Activated CD4-positive, alpha-beta T cell treated with anti-CD3 and anti-CD28 coated beads, Interleukin-2, amount 50 U/mL, for 24 hours (primary cell): ENCODE measurements around the gene INTS14.
A peak's percentile ranks its signal among the peaks of the same experiment; 100 is the strongest.
"Not testable (repeated sequence)": the region's sequence is repeated elsewhere in the genome, so short reads cannot be mapped to it uniquely, and the experiment has no call there.

ENCODE experiments used
- DNase-seq, 2 donors: peaks; one replicate each; pipeline ENCODE4 v3.0.0-alpha.2; 2020; ENCODE audit warnings: low read depth in 1 of 2, low spot score in 1 of 2

INTS14 gene

DNA sequence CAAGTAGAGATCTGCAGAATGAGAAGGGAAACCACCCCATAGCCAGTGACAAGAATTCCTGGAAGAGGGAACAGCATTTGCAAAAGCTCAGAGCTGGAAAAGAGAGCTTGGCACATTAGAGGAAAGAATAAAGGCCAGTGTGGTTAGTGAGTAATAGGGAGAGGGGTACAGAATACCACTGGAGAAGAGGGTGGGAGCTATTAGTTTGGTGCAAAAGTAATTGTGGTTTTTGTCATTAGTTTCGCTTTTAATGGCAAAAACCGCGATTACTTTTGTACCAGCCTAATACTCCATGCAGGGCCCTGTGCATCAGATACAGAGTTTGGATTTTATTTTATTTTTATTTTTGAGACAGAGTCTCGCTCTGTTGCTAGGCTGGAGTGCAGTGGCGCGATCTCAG, 20.6 kb upstream of the INTS14 start:
- no peak for DNase-seq

DNA sequence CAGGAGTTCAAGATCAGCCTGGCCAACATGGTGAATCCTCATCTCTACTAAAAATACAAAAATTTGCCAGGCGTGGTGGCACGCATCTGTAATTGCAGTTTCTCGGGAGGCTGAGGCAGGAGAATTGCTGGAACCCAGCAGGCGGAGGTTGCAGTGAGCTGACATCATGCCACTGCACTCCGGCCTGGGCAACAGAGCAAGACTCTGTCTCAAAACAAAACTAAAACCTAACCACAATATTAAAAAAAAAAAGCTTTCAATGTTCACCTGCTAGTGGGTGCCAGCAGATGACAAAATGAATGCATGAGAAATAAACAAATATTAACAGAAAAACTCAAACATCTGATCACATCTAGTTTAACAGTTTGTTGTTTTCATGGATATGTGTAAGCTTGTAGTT, 19.8 kb upstream of the INTS14 start:
- no peak for DNase-seq

DNA sequence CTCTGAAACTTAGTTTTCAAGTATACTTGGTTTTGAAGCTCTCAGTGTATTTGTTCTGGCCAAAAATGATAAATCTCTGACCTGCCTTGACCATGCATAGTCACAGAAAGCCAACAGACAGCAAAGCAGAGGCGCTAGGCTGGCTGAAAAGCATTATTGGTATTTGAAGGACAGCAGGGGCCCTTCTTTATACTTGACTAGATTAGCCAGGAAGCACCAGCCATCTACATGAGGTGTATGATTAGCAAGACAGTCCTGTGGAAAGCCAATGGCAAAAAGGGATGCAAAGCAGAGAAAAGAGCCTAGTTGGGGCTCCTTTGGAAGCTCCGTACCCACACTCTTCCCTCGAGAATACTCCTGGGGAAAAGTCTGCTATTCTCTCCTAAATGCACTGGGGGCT, 18.6 kb upstream of the INTS14 start:
- no peak for DNase-seq

DNA sequence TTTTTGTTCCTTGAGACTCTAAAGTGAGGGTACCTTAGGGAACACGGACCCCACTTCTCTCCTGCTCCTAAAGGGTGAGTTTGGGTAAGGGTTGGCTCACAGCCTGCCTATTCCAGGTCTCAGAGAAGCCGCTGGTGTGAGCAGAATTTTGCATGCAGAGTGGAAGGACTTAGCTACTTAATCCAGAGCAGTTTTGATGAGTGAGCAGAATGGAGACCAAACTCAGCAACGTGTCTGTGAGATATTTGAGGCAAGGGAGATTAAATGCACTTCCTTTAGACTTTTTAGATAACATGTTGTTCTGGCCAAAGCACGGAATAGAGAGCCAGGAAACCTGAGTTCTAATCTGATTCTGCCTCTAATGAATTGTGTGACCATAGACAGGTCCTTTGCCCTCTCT, 15.9 kb upstream of the INTS14 start:
- DNase-seq, result no peak

DNA sequence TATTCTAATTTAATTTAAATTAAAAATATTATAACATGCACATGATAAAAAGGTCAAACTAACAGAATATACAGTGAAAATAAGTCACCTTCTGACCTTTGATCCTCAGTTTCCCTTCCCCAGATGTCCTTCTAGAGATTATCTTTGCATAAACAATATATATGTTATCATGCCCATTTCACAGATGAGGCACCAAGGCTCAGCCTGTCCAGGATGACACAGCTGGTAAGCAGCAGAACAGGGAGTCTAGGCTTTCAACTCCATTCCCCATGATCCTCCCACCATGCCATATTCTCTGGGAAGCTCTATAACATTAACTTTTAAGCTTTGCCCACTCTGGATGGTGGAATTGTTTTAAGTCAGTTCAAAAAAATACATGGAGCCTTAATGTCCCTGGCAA, 12.2 kb upstream of the INTS14 start:
- no peak for DNase-seq

DNA sequence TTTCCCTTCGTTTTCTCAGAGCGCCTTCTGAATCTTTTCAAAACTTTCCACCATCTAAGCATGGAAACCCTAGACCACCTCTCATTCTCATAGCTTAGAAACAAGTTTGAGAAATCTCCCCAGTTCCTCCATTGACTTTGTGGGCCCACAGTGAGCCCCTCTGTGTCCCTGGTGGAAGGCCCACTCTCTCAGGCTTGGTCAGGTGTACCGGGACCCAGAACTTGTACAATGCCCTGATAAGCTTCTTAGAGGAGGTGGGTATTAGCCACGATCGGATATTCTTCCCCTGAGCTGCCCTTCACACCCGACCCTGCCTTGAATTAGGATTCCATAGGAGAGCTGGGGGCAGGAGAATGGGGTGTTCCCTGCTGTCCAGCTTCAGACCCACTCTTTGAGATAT, 10.7 kb upstream of the INTS14 start, which contains the start of gene SLC24A1:
SLC24A1 (plus strand) TSS at position 301 of the 400 bp plus-strand sequence. CDS start 2,143 bp downstream, outside the sequence.
- DNase-seq, result no peak

DNA sequence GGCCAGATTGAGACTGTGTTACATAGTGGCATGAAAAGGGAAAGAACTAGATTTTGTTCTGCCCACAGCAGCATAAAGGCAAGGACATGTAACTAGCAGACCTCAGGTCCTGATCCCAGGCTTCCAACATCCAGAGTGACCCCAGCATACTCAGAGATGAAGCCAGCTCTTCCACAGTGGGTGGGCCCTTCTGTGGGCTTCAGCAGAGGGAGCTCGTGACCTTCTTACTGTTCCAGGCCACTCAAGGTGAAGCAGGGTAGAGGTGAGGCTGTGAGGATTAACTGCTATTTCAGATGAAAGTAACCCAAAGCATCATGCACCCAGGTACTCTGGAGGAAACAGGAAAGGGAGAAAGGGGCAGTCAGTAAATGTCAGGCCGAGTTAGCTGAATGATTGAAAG, 9.9 kb upstream of the INTS14 start:
- DNase-seq, result no peak

DNA sequence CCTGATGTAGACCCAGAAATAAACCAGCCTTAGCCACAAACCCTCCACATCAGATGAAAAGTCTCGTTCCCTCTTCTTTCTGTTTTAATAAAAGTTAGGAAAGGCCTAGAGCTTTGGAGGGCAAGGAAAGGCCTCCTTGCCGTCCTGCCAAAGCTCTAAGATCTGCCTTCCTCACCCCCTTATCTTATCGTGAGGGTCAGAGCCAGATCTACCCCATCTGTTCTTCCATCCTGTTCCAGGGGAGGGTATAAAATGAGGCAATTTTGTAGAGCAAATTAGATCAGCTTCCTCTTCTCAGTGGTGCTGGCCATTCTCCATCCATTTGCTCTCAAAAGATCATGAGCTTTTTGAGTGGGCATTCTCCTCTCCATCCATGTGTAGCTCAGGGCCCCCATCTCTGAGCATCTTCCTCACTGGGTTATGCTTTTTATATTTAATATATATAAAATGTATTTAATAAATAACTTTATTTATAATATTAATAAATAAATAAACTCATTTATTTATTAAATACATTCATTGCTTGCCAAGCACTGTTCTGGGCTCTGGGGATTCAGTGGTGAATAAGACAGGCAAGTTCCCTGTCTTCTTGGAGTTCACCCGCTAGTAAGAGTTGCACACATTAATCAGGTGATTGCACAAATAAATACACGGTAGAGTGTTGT, 8.8 kb upstream of the INTS14 start:
- no peak for DNase-seq

DNA sequence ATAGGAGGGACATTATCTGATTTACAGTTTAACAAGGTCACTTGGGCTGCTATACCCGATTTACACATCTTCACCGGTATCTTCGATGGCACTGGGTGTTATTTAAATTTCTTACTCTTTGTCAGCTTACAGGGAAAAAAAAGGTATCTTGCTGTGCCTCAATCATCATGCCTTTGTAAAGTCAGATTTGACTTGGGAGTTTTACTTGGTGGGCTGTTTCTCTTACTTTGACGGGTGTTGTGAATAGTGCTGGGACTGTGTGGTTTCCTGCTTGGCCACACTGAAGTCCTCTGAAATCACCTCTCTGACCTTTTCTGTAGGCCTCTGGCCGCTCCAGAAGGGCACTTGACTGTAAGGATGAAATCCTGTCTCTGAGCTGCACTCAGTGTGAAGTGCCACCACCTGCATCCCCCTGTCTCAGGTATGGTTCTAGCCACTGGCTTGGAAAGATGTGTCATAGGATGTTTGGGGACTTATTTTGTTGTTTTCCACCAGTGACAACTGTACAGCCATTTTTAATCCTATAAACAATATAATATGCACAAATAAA, 7.7 kb upstream of the INTS14 start:
- no peak for DNase-seq

DNA sequence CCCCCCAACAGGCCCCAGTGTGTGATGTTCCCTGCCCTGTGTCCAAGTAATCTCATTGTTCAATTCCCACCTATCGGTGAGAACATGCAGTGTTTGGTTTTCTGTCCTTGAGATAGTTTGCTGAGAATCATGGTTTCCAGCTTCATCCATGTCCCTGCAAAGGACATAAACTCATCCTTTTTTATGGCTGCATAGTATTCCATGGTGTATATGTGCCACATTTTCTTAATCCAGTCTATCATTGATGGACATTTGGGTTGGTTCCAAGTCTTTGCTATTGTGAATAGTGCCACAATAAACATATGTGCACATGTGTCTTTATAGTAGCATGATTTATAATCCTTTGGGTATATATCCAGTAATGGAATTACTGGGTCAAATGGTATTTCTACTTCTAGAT, 5.0 kb upstream of the INTS14 start:
- DNase-seq, result not testable (repeated sequence)

DNA sequence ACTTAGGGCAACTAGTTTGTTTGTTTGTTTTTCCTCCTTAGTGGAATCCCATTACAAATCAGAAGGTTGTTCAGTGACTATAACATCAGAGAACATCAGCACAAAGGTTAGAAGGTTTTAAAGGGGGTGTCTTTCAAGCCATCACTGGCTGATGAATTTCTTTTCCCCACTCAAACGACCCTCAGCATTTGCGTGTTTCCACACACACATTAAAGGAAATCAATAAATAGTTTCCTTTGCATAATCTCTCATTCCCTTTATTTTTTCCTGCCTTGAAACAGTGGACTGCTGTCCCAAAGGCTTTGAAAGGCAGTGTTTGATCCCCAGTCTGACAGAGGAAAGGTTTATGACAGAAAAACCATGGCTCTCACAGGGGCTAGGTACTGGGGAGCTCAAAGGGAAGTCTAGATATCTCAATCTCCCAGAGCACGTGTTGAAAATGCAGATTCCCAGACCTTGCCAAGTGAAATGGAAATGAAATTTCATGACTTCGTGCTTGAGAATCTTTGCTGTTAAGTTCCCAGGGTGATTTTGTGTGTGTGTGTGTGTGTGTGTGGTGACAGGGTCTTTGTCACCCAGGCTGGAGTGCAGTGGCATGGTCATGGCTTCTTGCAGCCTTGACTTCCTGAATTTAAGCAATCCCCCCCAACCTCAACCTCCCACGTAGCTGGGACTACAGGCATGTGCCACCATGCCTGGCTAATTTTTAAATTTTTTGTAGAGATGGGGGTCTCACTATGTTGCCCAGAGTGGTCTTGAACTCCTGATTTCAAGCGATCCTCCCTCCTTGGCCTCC, 2.2 kb upstream of the INTS14 start:
- DNase-seq, result no peak

DNA sequence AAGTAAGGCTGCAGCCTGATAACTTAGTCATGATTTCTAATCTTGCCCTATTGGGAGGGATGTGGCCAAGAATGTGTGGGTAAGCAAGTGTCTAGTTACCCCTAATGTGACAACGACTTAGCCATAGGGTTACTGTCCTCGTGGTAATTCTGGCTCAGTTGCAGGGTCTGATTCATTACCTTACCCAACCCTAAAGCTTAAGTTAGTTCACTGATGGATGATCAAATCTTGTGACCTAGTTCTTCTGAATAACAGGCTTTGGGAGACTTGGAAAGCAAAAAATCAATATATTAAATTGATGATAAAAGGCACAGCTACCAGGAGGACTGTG, 1.6 kb upstream of the INTS14 start:
- DNase-seq, result no peak

DNA sequence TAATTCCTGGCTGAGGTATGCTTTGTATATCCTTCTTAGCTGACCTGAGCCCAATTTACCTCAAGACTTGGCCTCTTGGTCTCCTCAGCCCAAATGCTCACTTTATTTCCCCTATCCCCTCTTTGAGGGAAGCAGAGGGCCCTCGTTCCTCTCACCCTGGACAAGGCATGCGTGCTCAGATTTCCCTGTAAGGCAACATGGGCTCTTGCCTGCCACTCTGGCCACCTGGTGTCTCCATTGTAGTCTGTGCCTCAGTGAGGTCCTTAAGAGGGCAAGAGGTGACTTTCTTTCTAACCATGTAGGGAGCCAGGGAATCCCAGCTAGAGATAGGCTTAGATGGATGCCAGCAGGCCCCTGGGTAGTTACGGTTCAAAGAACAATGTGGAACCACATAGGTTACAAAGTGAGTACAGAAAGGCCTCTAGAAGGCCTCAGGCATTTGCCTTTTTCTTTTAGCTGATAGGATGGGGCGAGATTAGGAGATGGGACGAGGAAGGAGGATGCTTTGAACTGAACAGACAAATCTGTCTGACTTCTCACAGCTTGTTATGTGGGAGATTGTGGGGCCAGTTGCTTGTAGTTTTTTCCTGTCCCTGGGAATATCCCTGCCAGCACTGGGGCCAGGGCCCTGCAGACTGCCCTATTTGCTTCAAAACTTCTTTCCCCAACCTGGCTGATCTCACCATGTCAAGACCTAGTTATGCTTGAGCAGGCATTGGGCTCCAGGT, 1.1 kb upstream of the INTS14 start:
- no peak for DNase-seq

DNA sequence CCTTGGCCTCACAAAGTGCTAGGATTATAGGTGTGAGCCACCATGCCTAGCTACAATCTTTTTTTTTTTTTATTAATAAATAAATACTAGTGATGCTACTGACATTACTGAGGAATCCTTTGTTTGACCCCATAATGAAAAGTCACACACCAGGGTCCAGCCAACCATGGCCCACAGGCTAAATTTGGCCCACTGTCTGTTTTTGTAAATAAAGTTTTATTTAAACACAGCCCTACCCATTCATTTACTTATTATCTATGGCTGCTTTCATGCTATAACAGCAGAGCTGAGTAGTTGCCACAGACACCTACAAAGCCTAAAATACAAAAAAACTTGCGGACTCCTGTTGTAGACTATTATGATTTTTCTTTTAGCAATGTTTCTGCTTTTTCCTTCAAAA, 7.4 kb downstream of the INTS14 start:
- no peak for DNase-seq

DNA sequence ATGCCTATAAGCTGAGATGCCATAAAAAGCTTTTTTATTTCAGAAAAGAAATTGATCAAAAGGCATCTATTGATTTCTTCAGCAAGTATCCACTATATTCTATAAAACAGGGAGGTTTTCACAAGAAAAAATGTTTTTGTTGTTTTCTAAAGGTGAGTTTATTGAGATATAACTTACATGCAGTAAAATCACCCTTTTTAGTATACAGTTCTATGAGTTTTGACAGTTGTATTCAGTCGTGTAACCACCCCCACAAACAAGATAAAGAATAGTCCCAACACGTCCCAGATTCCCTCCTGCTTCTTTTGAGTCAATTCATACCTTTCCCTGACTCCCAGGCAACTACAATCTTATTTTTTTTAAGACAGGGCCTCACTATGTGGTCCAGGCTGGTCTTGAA, 7.8 kb downstream of the INTS14 start:
- DNase-seq, result no peak

DNA sequence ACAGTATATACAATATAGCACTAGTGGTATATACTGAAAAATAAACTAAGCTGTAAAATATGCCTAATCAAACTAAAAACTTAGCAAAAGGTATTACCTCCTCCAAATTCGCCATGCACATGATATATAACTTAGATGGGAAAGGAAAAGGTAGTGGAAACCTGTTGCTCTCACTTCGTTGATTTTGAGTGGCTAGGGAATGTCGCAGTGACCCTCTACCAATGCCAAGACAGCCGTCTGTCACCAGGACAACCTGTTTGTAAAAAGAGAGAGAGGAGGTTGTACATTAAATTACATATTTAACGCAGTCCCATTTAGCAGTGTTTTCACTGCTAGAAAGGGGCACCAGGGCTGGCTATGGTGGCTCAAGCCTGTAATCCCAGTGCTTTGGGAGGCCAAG, 11.3 kb downstream of the INTS14 start:
- no peak for DNase-seq

DNA sequence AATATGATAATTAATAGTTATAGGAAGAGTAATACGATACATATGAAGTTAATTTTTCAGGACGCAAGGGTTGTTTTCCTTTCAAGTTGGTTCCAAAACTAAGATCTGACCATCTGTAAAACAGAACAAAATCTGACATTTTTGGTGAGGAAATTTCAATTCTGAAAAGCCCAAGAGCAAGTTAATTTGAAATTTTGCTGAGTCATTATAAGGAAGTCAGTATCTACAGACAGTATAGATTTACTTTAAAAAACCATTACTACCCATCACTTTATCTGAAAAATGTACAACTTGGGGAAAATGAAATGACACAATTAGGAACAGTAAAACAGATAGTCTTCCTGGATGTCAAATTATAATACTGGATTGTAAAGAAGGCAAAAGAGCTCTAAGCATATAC, 12.5 kb downstream of the INTS14 start:
- DNase-seq, result no peak

DNA sequence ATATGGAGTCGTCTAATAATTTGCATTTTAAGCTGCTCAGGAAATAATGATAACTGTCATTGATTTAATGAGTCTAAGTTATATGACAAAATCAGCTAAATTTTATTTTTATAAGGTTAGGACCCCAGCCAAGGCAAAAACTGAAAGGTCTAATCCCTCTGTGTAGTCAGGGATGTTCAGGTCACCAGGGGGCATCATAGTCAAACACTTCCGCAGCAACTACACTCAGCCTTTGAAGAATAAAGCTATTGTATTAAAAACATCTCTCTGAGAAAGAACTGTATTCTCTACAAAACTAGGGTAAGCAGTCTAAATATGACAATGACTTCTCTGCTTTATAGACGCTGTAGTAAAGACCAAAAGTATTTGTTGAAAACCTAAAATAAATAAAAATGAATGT, 15.0 kb downstream of the INTS14 start:
- no peak for DNase-seq

DNA sequence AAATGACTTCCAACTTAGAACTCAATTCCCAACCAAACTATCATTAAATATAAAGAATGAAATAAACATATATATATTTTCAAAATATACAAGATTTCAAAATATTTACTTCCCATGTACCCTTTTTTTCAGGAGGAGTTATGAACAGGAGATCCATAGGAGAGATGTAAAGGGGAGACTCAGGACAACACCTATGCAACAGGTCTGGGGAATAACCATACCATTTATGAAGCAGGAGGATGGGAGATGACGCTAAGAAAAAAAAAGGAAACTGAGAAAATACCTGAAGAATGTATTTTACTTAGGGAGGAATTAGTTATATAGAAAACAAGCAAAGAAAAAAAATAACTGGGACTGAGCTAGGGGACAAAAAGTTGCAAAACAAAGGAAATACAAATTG, 23.8 kb downstream of the INTS14 start:
- no peak for DNase-seq

DNA sequence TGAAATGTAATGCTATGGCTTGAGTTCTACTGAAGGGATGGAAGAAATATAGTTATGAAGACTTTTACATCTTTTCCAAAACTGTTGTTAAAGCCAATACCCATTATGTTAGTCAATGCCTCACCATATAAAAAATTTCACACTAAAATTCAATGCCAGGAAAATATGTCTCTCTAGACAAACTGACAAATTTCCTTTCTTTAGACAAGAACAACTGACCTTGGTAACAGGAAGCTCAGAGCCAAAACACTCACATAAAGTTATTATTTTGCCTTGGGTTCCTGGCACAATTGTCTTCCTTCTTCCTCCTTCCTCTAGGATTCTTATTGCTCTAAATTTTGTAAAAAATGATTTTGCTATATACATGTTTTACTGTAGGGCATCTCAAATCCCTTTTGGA, 26.7 kb downstream of the INTS14 start:
- DNase-seq, result no peak

DNA sequence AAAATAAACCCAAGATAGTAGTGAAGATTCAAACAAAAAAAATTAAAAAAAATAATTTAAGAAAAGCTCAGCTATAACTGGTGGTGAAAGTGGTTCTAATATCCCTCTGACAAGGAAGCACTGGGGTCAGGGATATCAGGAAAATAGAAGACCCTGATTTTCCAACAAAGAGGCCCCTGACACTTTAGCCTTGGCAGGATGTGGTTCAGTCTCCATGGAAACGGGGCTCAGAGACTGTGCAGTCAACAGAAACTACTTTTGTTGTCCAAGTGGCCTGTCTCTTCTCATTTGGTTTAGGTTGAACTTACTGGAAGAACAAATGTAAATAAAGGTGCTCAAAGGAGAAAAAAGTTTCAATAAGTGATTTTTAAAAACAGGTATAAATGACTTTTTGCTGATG, 27.2 kb downstream of the INTS14 start:
- DNase-seq, result peak in 1 of 2 donors; percentile 22

DNA sequence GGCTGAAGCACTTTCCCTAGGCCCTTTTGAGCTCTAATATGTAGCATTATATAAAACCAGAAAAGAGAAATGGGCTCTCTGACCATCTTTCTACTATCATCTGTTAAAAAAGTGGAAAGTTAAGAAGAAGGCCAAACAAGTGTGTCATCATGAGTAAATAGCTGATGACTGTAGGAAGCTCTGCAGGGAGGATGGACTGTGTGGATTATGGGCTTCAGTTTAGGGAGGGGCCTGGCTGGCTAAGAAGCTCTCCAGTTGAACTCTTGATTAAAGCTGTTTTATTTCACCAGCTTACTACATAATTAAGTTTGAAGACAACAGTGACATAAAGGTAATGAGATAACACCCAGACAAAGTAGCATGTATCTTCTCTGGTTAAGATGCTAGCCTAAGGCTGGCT, 30.6 kb downstream of the INTS14 start:
- DNase-seq, result no peak
